GM18520 (cell line): ENCODE results near the gene KRT85.

Experiments used
- ATAC-seq: cut with Tn5 transposase; IDR thresholded peaks from one replicate; pipeline ENCODE4 v1.9.1; 2021; ENCODE audit not compliant: unreplicated experiment

Gene KRT85

GRCh38 chr12:52369211-52369610 is 1.9 kb upstream of the KRT85 start:
- no peak for ATAC-seq

GRCh38 chr12:52368508-52368907 is 1.2 kb upstream of the KRT85 start:
- no peak for ATAC-seq

- no peak for ATAC-seq
Measured at GRCh38 chr12:52367876-52368275, 595 bp upstream of the KRT85 start.

- ATAC-seq: no peak
Measured at GRCh38 chr12:52364901-52365489, 2.3 kb downstream of the KRT85 start.

GRCh38 chr12:52364061-52364460 is 3.2 kb downstream of the KRT85 start:
- no peak for ATAC-seq

- no peak for ATAC-seq
Measured at GRCh38 chr12:52363111-52363679, 4.1 kb downstream of the KRT85 start.

- ATAC-seq: no peak
Measured at GRCh38 chr12:52362118-52362726, 5.1 kb downstream of the KRT85 start.

- ATAC-seq: no peak
Measured at GRCh38 chr12:52361553-52361952, 5.7 kb downstream of the KRT85 start.

GRCh38 chr12:52360663-52361271 is 6.5 kb downstream of the KRT85 start:
- ATAC-seq: no peak

GRCh38 chr12:52360106-52360662 is 7.1 kb downstream of the KRT85 start:
- ATAC-seq: no peak

- no peak for ATAC-seq
Measured at GRCh38 chr12:52359621-52360061, 7.6 kb downstream of the KRT85 start.

GRCh38 chr12:52358575-52359350 is 8.5 kb downstream of the KRT85 start:
- ATAC-seq: peak; percentile 88

- ATAC-seq: no peak
Measured at GRCh38 chr12:52356762-52357580, 10.3 kb downstream of the KRT85 start.

- no peak for ATAC-seq
Measured at GRCh38 chr12:52356031-52356761, 11.1 kb downstream of the KRT85 start.

- no peak for ATAC-seq
Measured at GRCh38 chr12:52355176-52355575, 12.1 kb downstream of the KRT85 start.

GRCh38 chr12:52354200-52354599 is 13.1 kb downstream of the KRT85 start:
- no peak for ATAC-seq

GRCh38 chr12:52353766-52354165 is 13.5 kb downstream of the KRT85 start:
- no peak for ATAC-seq

GRCh38 chr12:52352951-52353350 is 14.3 kb downstream of the KRT85 start:
- ATAC-seq: no peak

GRCh38 chr12:52351196-52352059 is 15.9 kb downstream of the KRT85 start:
- ATAC-seq: no peak
